Prostate gland (tissue), 2 donors: ENCODE data around the gene ULK4.

ENCODE experiments used
- POLR2A ChIP-seq: fragments of 450-650 bp; IDR thresholded peaks from one replicate; pipeline ENCODE4 v1.6.1; 2016; ENCODE audit warnings: antibody characterized with exemption, mild to moderate bottlenecking
- TF ChIP-seq, protein P1 (sequence below), 4 experiments: fragments of 200-600 bp in 2 of 4; fragments of 450-650 bp in 2 of 4; sonication (generic) in 2 of 4; IDR thresholded peaks; 1 replicate in 3 of 4; 2 replicates in 1 of 4; pipeline ENCODE4 v1.5.1; 2016 to 2019; ENCODE audit warnings: antibody characterized with exemption in 4 of 4, mild to moderate bottlenecking in 2 of 4, moderate library complexity in 2 of 4

DNA sequence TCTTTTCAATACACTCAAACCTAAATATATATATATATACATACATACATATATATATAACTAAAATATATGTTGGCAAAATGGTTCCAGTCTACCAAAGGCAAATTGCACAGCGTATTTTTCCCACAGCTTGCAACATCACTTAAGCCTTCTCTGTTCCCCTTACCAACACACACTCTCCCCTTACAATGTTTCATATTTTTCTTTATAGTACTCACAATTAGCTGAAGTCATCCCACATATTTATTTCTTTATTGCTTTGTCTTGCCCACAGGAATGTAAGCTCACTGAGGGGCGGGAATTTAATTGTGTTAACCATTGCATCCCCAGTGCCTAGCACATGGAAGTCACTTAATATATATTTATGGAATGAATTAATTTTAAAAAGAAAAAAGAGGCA lies 288.3 kb downstream of the ULK4 start:
- TF ChIP-seq, protein P1, sequence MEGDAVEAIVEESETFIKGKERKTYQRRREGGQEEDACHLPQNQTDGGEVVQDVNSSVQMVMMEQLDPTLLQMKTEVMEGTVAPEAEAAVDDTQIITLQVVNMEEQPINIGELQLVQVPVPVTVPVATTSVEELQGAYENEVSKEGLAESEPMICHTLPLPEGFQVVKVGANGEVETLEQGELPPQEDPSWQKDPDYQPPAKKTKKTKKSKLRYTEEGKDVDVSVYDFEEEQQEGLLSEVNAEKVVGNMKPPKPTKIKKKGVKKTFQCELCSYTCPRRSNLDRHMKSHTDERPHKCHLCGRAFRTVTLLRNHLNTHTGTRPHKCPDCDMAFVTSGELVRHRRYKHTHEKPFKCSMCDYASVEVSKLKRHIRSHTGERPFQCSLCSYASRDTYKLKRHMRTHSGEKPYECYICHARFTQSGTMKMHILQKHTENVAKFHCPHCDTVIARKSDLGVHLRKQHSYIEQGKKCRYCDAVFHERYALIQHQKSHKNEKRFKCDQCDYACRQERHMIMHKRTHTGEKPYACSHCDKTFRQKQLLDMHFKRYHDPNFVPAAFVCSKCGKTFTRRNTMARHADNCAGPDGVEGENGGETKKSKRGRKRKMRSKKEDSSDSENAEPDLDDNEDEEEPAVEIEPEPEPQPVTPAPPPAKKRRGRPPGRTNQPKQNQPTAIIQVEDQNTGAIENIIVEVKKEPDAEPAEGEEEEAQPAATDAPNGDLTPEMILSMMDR (IDR thresholded peaks at IDR 0.05) = no peak
- TF ChIP-seq POLR2A = no peak
